HepG2 (cell line): Measurements from ENCODE around the gene MS4A10.

Experiments used
- CERS6 ChIP-seq: sonication (generic); formaldehyde crosslinking; IDR thresholded peaks from 2 replicates; pipeline ENCODE4 v1.5.0; 2020; ENCODE audit warnings: missing genetic modification reagents
- CTCF ChIP-seq: sonication (generic); formaldehyde crosslinking; IDR thresholded peaks from 2 replicates; pipeline ENCODE4 v1.5.0; 2020; ENCODE audit warnings: mild to moderate bottlenecking, missing genetic modification reagents, moderate library complexity
- E2F1 ChIP-seq: sonication (generic); formaldehyde crosslinking; IDR thresholded peaks from 2 replicates; pipeline ENCODE4 v1.5.0; 2020; ENCODE audit warnings: missing genetic modification reagents
- ETV6 ChIP-seq: sonication (generic); formaldehyde crosslinking; conservative IDR thresholded peaks from 2 replicates; pipeline ENCODE4 v1.4.0; 2020; ENCODE audit warnings: missing genetic modification reagents
- GABPA ChIP-seq, 2 experiments: IDR thresholded peaks; 2 replicates each; pipeline ENCODE4 v1.6.1; 2011 to 2016; ENCODE audit warnings: low read depth in 2 of 2, low read length in 1 of 2, missing biosample characterization in 1 of 2, missing genetic modification characterization in 1 of 2
- SRF ChIP-seq: IDR thresholded peaks from 2 replicates; pipeline ENCODE4 v1.6.1; 2011; ENCODE audit warnings: mild to moderate bottlenecking, low read depth, low read length, moderate library complexity
- TARDBP ChIP-seq: sonication (generic); formaldehyde crosslinking; IDR thresholded peaks from 2 replicates; pipeline ENCODE4 v1.8.0; 2022; ENCODE audit warnings: mild to moderate bottlenecking, missing genetic modification reagents
- TF ChIP-seq, protein P1 (sequence below), 2 experiments: sonication (generic) in 1 of 2; formaldehyde crosslinking in 1 of 2; IDR thresholded peaks; 2 replicates each; pipeline versions ENCODE4 v1.4.0 to v1.6.1; 2018 to 2020; ENCODE audit warnings: missing genetic modification reagents in 2 of 2, borderline replicate concordance in 1 of 2, low read depth in 1 of 2, mild to moderate bottlenecking in 1 of 2, missing biosample characterization in 1 of 2

- no peak for TF ChIP-seq SRF
- no peak for TF ChIP-seq TARDBP (CRISPR knock-in tag)
- TF ChIP-seq CERS6 (CRISPR knock-in tag), result no peak
- TF ChIP-seq CTCF (CRISPR knock-in tag), result no peak
- no peak for TF ChIP-seq E2F1 (CRISPR knock-in tag)
- TF ChIP-seq, protein P1, sequence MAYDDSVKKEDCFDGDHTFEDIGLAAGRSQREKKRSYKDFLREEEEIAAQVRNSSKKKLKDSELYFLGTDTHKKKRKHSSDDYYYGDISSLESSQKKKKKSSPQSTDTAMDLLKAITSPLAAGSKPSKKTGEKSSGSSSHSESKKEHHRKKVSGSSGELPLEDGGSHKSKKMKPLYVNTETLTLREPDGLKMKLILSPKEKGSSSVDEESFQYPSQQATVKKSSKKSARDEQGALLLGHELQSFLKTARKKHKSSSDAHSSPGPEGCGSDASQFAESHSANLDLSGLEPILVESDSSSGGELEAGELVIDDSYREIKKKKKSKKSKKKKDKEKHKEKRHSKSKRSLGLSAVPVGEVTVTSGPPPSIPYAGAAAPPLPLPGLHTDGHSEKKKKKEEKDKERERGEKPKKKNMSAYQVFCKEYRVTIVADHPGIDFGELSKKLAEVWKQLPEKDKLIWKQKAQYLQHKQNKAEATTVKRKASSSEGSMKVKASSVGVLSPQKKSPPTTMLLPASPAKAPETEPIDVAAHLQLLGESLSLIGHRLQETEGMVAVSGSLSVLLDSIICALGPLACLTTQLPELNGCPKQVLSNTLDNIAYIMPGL (CRISPR knock-in tag; IDR thresholded peaks at IDR 0.05; ENCODE audit: borderline replicate concordance in 1 of 2, low read depth in 1 of 2), result no peak
- no peak for TF ChIP-seq GABPA (IDR thresholded peaks at IDR 0.05; ENCODE audit: low read depth, low read length)
- TF ChIP-seq GABPA (CRISPR knock-in tag; IDR thresholded peaks at IDR 0.05; ENCODE audit: low read depth), result no peak
- TF ChIP-seq ETV6 (CRISPR knock-in tag), result no peak
Observed at GRCh38 chr11:60785806-60786361, 751 bp downstream of the MS4A10 start.
